Thoracic aorta (tissue), 2 donors: ENCODE measurements around the gene C1orf174. TPM values are rescaled to one million over a fixed set of nuclear protein-coding genes. Genes with fewer than 3 reads are reported as not detected.

Source experiments
- ATAC-seq: fragments of 150-250 bp; one replicate; pipeline ENCODE4 v1.8.0; 2017; ENCODE audit warnings: low read depth; ENCODE audit not compliant: insufficient number of reproducible peaks, low FRiP score
- DNase-seq: peaks from one replicate; pipeline ENCODE4 v3.0.0-alpha.2; 2020; ENCODE audit warnings: low spot score
- H3K27ac ChIP-seq, 2 donors: fragments of 200-600 bp; sonication (generic); 1 replicate in 1 of 2; 2 replicates in 1 of 2; pipeline ENCODE4 v1.5.1; 2016; ENCODE audit warnings: mild to moderate bottlenecking in 2 of 2, moderate library complexity in 2 of 2
- H3K27me3 ChIP-seq: fragments of 200-600 bp; sonication (generic); replicated peaks from 2 replicates; pipeline ENCODE4 v1.6.0; 2016; ENCODE audit warnings: mild to moderate bottlenecking; ENCODE audit not compliant: insufficient read depth
- H3K36me3 ChIP-seq: fragments of 200-600 bp; sonication (generic); one replicate; pipeline ENCODE4 v1.5.1; 2016
- H3K4me1 ChIP-seq, 2 donors: fragments of 200-600 bp; sonication (generic); 1 replicate in 1 of 2; 2 replicates in 1 of 2; pipeline versions ENCODE4 v1.5.1 to v1.6.0; 2016; ENCODE audit warnings: low read depth in 2 of 2, mild to moderate bottlenecking in 1 of 2; ENCODE audit not compliant: control insufficient read depth in 1 of 2
- H3K4me3 ChIP-seq: fragments of 200-600 bp; sonication (generic); 2 replicates; pipeline ENCODE4 v1.5.1; 2016; ENCODE audit warnings: mild to moderate bottlenecking
- H3K9me3 ChIP-seq: fragments of 200-600 bp; sonication (generic); 2 replicates; pipeline ENCODE4 v1.5.1; 2016
- CTCF ChIP-seq: fragments of 200-600 bp; sonication (generic); IDR thresholded peaks from one replicate; pipeline ENCODE4 v1.5.1; 2019; ENCODE audit warnings: antibody characterized with exemption
- total RNA-seq, 2 donors: library from RNA; depleted of rRNA; stranded (reverse); fragments of >200 nt; gene quantifications; one replicate each; pipeline versions ENCODE4 v1.1.0 to v1.2.3, GENCODE V29; 2016

Gene C1orf174
- total RNA-seq, 2 donors from 2014 or later: 15.3 to 19.0 TPM

DNA sequence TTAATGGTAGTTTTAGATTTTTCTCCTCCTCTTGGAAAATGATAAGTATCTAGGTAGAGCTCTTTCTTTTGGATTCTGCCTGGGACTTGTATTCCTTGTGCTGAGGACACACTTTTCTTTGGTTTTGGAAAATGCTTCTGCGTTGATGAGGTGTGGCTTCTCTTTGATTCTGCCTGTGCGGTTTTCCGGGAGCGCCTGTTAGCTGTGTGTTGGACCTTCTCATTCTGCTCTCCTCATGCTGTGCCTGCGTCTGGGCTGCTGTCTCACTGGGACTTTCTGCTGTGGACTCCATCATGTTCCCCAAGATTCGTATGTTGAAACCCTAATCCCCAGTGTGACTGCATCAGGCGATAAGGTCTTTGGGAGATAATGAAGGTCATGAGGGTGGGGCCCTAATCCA, 21.0 kb downstream of the C1orf174 start:
- peaks cover 44% of the 10 kb centered on the region for H3K36me3 ChIP-seq
- TF ChIP-seq CTCF: no peak
- no peak for DNase-seq
- H3K4me3 ChIP-seq: no peak overlapping the region
- no peak for ATAC-seq
- no peaks in the 10 kb centered on the region for H3K4me1 ChIP-seq
- H3K27me3 ChIP-seq: no peaks in the 10 kb centered on the region
- H3K9me3 ChIP-seq: peaks cover 6% of the 10 kb centered on the region
- H3K27ac ChIP-seq: no peak overlapping the region

- Histone ChIP-seq H3K36me3 (peaks cover 53% of the 10 kb centered on the region), H3K27me3 (no peaks in the 10 kb centered on the region), H3K9me3 (peaks cover 6% of the 10 kb centered on the region), H3K4me3 (no peak overlapping the region), H3K4me1 (no peaks in the 10 kb centered on the region), H3K27ac (no peak overlapping the region)
- no peak for DNase-seq
- no peak for ATAC-seq
- no peak for TF ChIP-seq CTCF
Measured at GRCh38 chr1:3876716-3877115, 23.4 kb downstream of the C1orf174 start.

DNA sequence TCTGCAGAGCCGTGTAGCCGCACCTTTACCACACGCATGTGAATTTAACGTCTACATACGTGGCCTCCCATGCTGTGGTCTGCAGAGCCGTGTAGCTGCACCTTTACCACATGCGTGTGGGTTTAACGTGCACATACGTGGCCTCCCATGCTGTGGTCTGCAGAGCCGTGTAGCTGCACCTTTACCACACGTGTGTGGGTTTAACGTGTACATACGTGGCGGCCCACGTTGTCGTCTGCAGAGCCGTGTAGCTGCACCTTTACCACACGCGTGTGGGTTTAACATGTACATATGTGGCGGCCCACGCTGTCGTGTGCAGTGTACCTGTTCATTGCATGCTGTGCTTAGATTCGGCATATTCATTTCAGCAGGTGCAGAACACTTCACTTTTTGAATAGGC, 25.3 kb downstream of the C1orf174 start:
- Histone ChIP-seq H3K27ac (no peak overlapping the region), H3K4me1 (no peaks in the 10 kb centered on the region), H3K9me3 (peaks cover 6% of the 10 kb centered on the region), H3K4me3 (no peak overlapping the region), H3K27me3 (no peaks in the 10 kb centered on the region), H3K36me3 (peaks cover 63% of the 10 kb centered on the region)
- ATAC-seq (no peak), DNase-seq (no peak)
- TF ChIP-seq CTCF: no peak

DNA sequence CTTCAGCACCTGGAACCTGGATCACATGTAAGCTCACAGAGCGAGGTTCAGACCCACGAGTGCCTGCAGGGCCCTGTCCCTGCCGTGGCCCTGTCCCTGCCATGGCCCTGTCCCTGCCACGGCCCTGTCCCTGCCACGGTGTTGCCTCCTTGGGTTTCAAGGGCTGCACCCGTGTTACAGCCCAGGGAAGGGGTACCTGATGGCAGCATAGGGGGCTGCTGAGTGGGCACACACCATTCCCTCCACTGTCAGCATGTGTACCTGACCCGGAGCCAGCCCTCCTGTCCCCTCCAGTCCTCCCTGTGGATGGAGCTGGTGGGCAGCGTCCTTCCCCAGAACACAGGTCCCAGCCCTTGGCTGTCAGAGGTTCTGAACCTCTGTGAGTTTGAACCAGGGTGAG, 27.5 kb downstream of the C1orf174 start:
- Histone ChIP-seq H3K4me1 (no peaks in the 10 kb centered on the region), H3K36me3 (peaks cover 52% of the 10 kb centered on the region), H3K27me3 (no peaks in the 10 kb centered on the region), H3K9me3 (no peaks in the 10 kb centered on the region), H3K4me3 (no peak overlapping the region), H3K27ac (no peak overlapping the region)
- no peak for DNase-seq
- ATAC-seq: no peak
- TF ChIP-seq CTCF: no peak

- Histone ChIP-seq H3K36me3 (peaks cover 52% of the 10 kb centered on the region), H3K27ac (no peak overlapping the region), H3K4me1 (no peaks in the 10 kb centered on the region), H3K9me3 (no peaks in the 10 kb centered on the region), H3K27me3 (no peaks in the 10 kb centered on the region), H3K4me3 (no peak overlapping the region)
- ATAC-seq (no peak), DNase-seq (no peak)
- TF ChIP-seq CTCF: no peak
Measured at GRCh38 chr1:3871451-3871805, 28.6 kb downstream of the C1orf174 start.
